GM06990 (cell line): Measurements from ENCODE around the gene PDYN.

Experiments used
- DNase-seq: peaks from one replicate; pipeline ENCODE4 v3.0.0-alpha.2; 2011; ENCODE audit not compliant: insufficient read length; ENCODE audit errors: extremely low read depth
- H3K27me3 ChIP-seq: replicated peaks from 2 replicates; pipeline ENCODE4 v1.6.0; 2011; ENCODE audit warnings: low read length; ENCODE audit not compliant: control insufficient read depth, insufficient read depth
- H3K36me3 ChIP-seq: 2 replicates; pipeline ENCODE4 v1.5.1; 2011; ENCODE audit warnings: low read length; ENCODE audit not compliant: control insufficient read depth, insufficient read depth
- H3K4me3 ChIP-seq: replicated peaks from 2 replicates; pipeline ENCODE4 v1.5.1; 2011; ENCODE audit warnings: low read depth, mild to moderate bottlenecking, control low read depth, low read length
- CTCF ChIP-seq: IDR thresholded peaks from 2 replicates; pipeline ENCODE4 v1.5.1; 2011; ENCODE audit warnings: low read length, control low read depth, mild to moderate bottlenecking, inconsistent platforms; ENCODE audit not compliant: insufficient read depth, poor library complexity, severe bottlenecking

PDYN gene

GRCh38 chr20:2006452-2007361 is 12.8 kb upstream of the PDYN start:
- peak; percentile 79 for TF ChIP-seq CTCF
- no peak for DNase-seq
- Histone ChIP-seq H3K4me3 (no peak overlapping the region), H3K36me3 (no peaks in the 10 kb centered on the region), H3K27me3 (no peaks in the 10 kb centered on the region; the same call in 1 of the 2 replicates)

GRCh38 chr20:2005831-2006426 is 12.1 kb upstream of the PDYN start:
- Histone ChIP-seq H3K27me3 (no peaks in the 10 kb centered on the region; the same call in 1 of the 2 replicates), H3K36me3 (no peaks in the 10 kb centered on the region), H3K4me3 (no peak overlapping the region)
- no peak for DNase-seq
- no peak for TF ChIP-seq CTCF

DNA sequence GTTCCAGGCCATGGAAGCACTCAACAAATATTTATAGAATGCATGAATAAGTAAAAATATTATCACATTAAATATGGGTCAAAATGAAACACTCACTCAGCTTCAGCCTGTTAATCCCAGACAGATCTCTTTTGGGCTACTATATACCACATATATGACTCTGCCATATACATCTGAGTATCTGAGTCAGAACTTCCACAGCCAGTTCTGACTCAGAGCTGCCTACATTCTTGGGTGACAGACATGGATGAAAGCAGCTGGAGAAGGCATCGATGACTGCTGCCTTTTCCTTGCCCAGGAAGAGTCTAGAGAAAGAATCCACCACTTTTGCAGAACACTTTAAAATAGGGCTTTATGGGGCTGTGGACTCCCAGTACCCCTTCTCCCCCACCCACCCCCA is 11.5 kb upstream of the PDYN start:
- no peaks in the 10 kb centered on the region for H3K36me3 ChIP-seq
- H3K4me3 ChIP-seq, result no peak overlapping the region
- H3K27me3 ChIP-seq, result no peaks in the 10 kb centered on the region; the same call in 1 of the 2 replicates
- no peak for TF ChIP-seq CTCF
- DNase-seq, result no peak

DNA sequence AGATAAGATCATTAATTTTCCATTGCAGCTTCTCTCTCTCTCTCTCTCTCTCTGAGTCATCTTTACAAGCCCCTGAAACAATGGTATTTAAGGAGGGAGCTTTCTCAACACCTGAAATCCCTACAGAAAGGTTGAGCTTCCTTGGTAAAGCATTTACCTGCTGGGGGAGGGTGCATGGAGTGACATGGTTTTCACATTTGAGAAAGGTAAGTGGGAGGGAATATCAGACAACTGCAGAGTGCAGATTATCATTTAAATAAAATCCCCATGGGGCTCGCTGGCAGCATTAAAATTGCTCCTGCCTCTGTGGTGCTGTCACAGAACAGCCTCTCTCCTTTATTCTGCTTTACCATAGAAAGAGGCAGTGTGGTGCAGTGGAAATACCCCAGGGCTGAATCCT is 10.3 kb upstream of the PDYN start:
- H3K27me3 ChIP-seq, result no peaks in the 10 kb centered on the region; the same call in 1 of the 2 replicates
- DNase-seq, result no peak

GRCh38 chr20:2002365-2002764 is 8.5 kb upstream of the PDYN start:
- no peak for DNase-seq
- TF ChIP-seq CTCF, result no peak
- peaks cover 1% of the 10 kb centered on the region for H3K27me3 ChIP-seq
- H3K36me3 ChIP-seq, result no peaks in the 10 kb centered on the region
- H3K4me3 ChIP-seq, result no peak overlapping the region

More for the DNA sequence above, 10.3 kb upstream of the PDYN start:
- no peak for TF ChIP-seq CTCF
- Histone ChIP-seq H3K36me3 (no peaks in the 10 kb centered on the region), H3K4me3 (no peak overlapping the region)
